Upper lobe of left lung (tissue), 6 donors: ENCODE results near the gene KCTD17. TPM values are rescaled to one million over a fixed set of nuclear protein-coding genes. Genes with fewer than 3 reads are reported as not detected.

ENCODE experiments used
- ATAC-seq, 2 donors: fragments of 200-7000 bp; cut with Tn5 transposase; one replicate each; pipeline ENCODE4 v1.9.1; 2022; ENCODE audit warnings: mild to moderate bottlenecking in 2 of 2, moderate library complexity in 2 of 2; ENCODE audit not compliant: low FRiP score in 2 of 2
- DNase-seq, 2 donors: peaks; one replicate each; pipeline ENCODE4 v3.0.0-alpha.2; 2019 to 2020
- H3K27ac ChIP-seq, 4 donors: fragments of 200-600 bp; sonication (generic); one replicate each; pipeline ENCODE4 v1.5.1; 2016 to 2019
- H3K27me3 ChIP-seq, 4 donors: fragments of 200-600 bp; sonication (generic); one replicate each; pipeline ENCODE4 v1.5.1; 2017 to 2019
- H3K36me3 ChIP-seq, 4 donors: fragments of 200-600 bp; sonication (generic); one replicate each; pipeline ENCODE4 v1.5.1; 2016 to 2019
- H3K4me1 ChIP-seq, 4 donors: fragments of 200-600 bp; sonication (generic); one replicate each; pipeline ENCODE4 v1.5.1; 2018 to 2019
- H3K4me3 ChIP-seq, 4 donors: fragments of 200-600 bp; sonication (generic); one replicate each; pipeline ENCODE4 v1.5.1; 2017 to 2019; ENCODE audit warnings: mild to moderate bottlenecking in 2 of 4, moderate library complexity in 1 of 4
- H3K9me3 ChIP-seq, 4 donors: fragments of 200-600 bp; sonication (generic); one replicate each; pipeline ENCODE4 v1.5.1; 2018 to 2019
- CTCF ChIP-seq, 6 experiments: fragments of 450-650 bp in 4 of 6; fragments of 200-600 bp in 2 of 6; sonication (generic) in 2 of 6; IDR thresholded peaks; one replicate each; pipeline ENCODE4 v1.5.1; 2016 to 2019; ENCODE audit warnings: antibody characterized with exemption in 6 of 6
- EP300 ChIP-seq, 4 donors: sonication (generic); formaldehyde crosslinking; IDR thresholded peaks; one replicate each; pipeline ENCODE4 v1.5.1; 2017; ENCODE audit warnings: antibody characterized with exemption in 4 of 4, control low read depth in 2 of 4
- POLR2A ChIP-seq, 4 donors: fragments of 450-650 bp; IDR thresholded peaks; one replicate each; pipeline ENCODE4 v1.5.1; 2016 to 2017; ENCODE audit warnings: antibody characterized with exemption in 4 of 4, mild to moderate bottlenecking in 2 of 4
- POLR2AphosphoS5 ChIP-seq, 2 donors: sonication (generic); formaldehyde crosslinking; IDR thresholded peaks; one replicate each; pipeline ENCODE4 v1.5.1; 2017; ENCODE audit warnings: antibody characterized with exemption in 2 of 2
- WGBS, 2 donors: methylation state at CpG; one replicate each; pipeline ENCODE4 v1.1.5; 2017 to 2018; 5-methylcytosine and 5-hydroxymethylcytosine counted together
- total RNA-seq, 6 donors: library from RNA; depleted of rRNA in 4 of 6; stranded (reverse); fragments of >200 nt in 4 of 6; gene quantifications; one replicate each; pipeline versions ENCODE4 v1.1.0 to v1.2.1, GENCODE V29; 2016 to 2021
- donor health status: DM: no; HTN: no; CAD: no; lungs with moderate emphysema.
- donor health status: DM: no; HTN: yes; CAD: no; lungs with severe emphysema.

Gene KCTD17
- total RNA-seq, 6 donors from 2014 or later, result 9.0 to 30.4 (median 23.2) TPM

DNA sequence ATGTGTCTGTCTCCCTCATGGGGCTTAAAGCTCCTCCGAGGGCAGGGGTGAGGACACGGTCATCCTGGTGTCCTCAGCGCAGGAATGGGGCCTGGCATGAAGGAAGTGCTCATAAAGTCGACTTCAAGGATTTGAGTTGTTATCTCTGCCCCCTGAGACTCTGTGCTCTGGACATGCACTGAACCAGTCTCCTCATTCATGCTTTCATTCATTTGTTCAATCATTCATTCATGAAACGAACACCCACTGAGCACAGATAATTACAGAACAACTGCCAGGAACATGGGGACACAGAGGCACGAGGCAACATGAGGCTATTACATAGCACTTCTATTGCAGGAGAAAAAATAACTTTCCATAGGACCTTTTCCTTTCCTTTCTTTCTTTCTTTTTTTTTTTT is 41.5 kb downstream of the KCTD17 start:
- no peak overlapping the region for H3K27ac ChIP-seq
- no peaks in the 10 kb centered on the region for H3K36me3 ChIP-seq
- H3K27me3 ChIP-seq, result no peaks in the 10 kb centered on the region
- no peak overlapping the region for H3K4me3 ChIP-seq
- no peak for ATAC-seq
- H3K4me1 ChIP-seq, result peaks cover 0 to 9% (median 0%) of the 10 kb centered on the region in 4 donors
- no peak for TF ChIP-seq POLR2AphosphoS5 (IDR thresholded peaks at IDR 0.05)
- WGBS, 2 donors, result 52 to 66% methylated on average over 6 of the region's 6 CpGs
- DNase-seq, result no peak
- no peaks in the 10 kb centered on the region for H3K9me3 ChIP-seq

- ATAC-seq, result no peak
- Histone ChIP-seq H3K4me1 (peaks cover 0 to 11% (median 4%) of the 10 kb centered on the region in 4 donors), H3K36me3 (no peaks in the 10 kb centered on the region), H3K4me3 (no peak overlapping the region), H3K9me3 (no peaks in the 10 kb centered on the region), H3K27ac (no peak overlapping the region), H3K27me3 (no peaks in the 10 kb centered on the region)
- no peak for TF ChIP-seq POLR2A (IDR thresholded peaks at IDR 0.05)
- no peak for TF ChIP-seq POLR2AphosphoS5 (IDR thresholded peaks at IDR 0.05)
- TF ChIP-seq EP300 (IDR thresholded peaks at IDR 0.05), result no peak
- TF ChIP-seq CTCF (IDR thresholded peaks at IDR 0.05), result no peak
- WGBS, 2 donors, result 47 to 49% methylated on average over 1 of the region's 1 CpG
- no peak for DNase-seq
These were observed 42.7 kb downstream of the KCTD17 start for GRCh38 chr22:37094239-37094638.

DNA sequence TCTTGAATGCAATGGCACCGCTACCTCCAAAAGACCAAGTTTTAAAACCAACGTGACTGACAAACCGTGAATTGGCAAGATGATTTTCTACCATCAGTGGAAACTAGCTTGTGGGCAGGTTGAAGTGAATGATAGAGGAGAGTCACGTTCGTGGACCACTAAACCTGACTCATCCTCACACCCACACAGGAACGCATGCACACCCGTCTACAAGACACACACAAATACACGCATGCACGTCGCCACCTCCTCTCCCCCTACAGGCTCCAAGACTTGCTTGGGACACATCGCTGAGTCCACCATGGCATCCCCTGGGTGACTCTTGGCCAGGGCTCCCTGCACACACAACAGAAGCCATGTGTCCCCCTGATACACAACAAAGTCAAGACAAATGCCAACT is 43.6 kb downstream of the KCTD17 start:
- H3K4me3 ChIP-seq, result no peak overlapping the region
- H3K36me3 ChIP-seq, result no peaks in the 10 kb centered on the region
- TF ChIP-seq CTCF (IDR thresholded peaks at IDR 0.05) (no peak), EP300 (IDR thresholded peaks at IDR 0.05) (no peak), POLR2AphosphoS5 (IDR thresholded peaks at IDR 0.05) (no peak), POLR2A (IDR thresholded peaks at IDR 0.05) (no peak)
- H3K27ac ChIP-seq, result no peak overlapping the region
- H3K4me1 ChIP-seq, result peaks cover 0 to 19% (median 7%) of the 10 kb centered on the region in 4 donors
- H3K27me3 ChIP-seq, result no peaks in the 10 kb centered on the region
- ATAC-seq (no peak), DNase-seq (no peak)
- H3K9me3 ChIP-seq, result no peaks in the 10 kb centered on the region
- WGBS, 2 donors, result 76 to 79% methylated on average over 11 of the region's 11 CpGs

- H3K4me3 ChIP-seq, result no peak overlapping the region
- no peak for ATAC-seq
- H3K27me3 ChIP-seq, result no peaks in the 10 kb centered on the region
- H3K4me1 ChIP-seq, result peaks cover 0 to 24% (median 10%) of the 10 kb centered on the region in 4 donors
- no peaks in the 10 kb centered on the region for H3K9me3 ChIP-seq
- TF ChIP-seq EP300 (IDR thresholded peaks at IDR 0.05), result no peak
- TF ChIP-seq CTCF (IDR thresholded peaks at IDR 0.05), result no peak
- TF ChIP-seq POLR2AphosphoS5 (IDR thresholded peaks at IDR 0.05), result no peak
- no peak for TF ChIP-seq POLR2A (IDR thresholded peaks at IDR 0.05)
- no peaks in the 10 kb centered on the region for H3K36me3 ChIP-seq
- 83 to 91% methylated on average over 4 to 13 of the region's 13 CpGs for WGBS, 2 donors
- no peak overlapping the region for H3K27ac ChIP-seq
- DNase-seq, result no peak
These were observed 45.8 kb downstream of the KCTD17 start for GRCh38 chr22:37097346-37097745.

- 39 to 43% methylated on average over 9 to 10 of the region's 10 CpGs for WGBS, 2 donors
- DNase-seq (peak in 1 of 2 donors; percentile 29), ATAC-seq (peak in 1 of 2 donors; percentile 66)
- Histone ChIP-seq H3K4me3 (no peak overlapping the region), H3K9me3 (no peaks in the 10 kb centered on the region), H3K27me3 (no peaks in the 10 kb centered on the region), H3K36me3 (no peaks in the 10 kb centered on the region), H3K27ac (peak overlapping the region in 1 of 4 donors; percentile 20), H3K4me1 (peaks cover 0 to 24% (median 10%) of the 10 kb centered on the region in 4 donors)
- TF ChIP-seq POLR2AphosphoS5 (IDR thresholded peaks at IDR 0.05) (no peak), EP300 (IDR thresholded peaks at IDR 0.05) (no peak), CTCF (IDR thresholded peaks at IDR 0.05) (no peak), POLR2A (IDR thresholded peaks at IDR 0.05) (no peak)
These were observed 47.5 kb downstream of the KCTD17 start for GRCh38 chr22:37098976-37099591.
